GM19452 (cell line): ENCODE results near the gene VWA3B.

Source experiments
- ATAC-seq: cut with Tn5 transposase; IDR thresholded peaks from one replicate; pipeline ENCODE4 v1.9.1; 2021; ENCODE audit not compliant: unreplicated experiment

Gene VWA3B

DNA sequence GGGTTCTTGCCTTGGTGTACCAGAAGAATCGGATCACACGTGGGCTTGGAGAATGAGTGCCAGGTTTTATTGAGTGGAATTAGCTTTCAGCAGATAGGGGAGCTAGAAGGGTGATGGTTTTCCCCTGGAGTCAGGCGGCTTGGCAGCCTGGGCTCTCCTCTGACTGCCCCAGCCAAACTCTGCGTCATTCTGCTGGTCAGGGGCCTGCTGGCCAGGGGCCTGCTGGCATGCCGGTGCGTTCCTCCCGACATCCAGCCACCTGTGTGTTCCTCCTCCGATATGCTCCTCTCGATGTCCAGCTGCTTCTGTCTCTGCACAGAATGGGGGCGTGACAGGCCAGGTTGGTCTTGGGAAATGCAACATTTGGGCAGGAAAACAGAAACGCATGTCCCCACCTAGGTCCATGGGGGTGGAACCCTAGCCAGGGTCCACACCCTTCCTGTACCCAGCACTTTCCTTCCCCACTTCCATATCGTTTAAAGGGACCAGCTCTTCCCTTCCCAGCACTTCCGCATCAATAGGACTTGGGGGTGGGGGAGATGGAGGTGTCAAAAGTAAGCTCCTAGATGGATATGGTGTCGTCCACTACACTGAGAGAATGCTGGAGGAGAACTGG is 85.3 kb downstream of the VWA3B start:
- no peak for ATAC-seq

DNA sequence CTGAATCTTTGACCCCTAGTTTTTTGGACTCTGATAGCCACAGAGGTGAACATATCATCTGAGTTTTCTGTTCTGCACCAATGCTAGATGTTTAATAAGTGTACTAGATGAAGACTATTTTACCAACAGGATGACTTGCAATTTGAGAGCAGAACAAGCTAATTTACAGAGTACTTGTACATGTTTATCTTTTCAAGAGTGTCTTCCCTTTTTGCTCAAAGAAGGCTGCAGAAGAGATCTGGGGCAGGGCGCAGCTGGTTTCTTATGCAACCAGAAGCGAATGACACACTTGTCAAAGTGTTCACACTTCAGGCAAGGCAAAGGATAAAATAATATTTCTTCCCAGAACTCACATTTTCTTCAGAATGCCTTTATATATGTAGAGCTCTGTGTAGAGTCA is 86.0 kb downstream of the VWA3B start:
- ATAC-seq = no peak

DNA sequence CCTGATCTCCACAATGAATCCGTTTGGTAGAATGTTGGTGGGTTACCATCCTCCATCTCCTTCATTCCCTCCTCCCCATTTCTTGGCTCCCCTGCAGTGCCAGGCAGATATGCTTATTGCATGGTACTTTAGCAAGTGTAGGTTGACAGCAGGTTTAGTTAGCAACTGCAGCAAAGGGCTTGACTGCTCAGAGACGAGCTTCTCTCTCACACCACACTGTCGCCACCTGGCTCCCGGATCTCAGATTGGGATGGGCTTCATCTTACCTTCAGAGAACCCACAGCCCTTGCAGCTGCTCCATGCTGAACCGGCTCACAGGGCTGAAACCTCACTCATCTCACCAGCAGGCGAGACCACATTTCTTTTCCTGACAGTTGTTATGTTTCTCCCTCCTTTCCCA is 88.8 kb downstream of the VWA3B start:
- ATAC-seq = no peak

DNA sequence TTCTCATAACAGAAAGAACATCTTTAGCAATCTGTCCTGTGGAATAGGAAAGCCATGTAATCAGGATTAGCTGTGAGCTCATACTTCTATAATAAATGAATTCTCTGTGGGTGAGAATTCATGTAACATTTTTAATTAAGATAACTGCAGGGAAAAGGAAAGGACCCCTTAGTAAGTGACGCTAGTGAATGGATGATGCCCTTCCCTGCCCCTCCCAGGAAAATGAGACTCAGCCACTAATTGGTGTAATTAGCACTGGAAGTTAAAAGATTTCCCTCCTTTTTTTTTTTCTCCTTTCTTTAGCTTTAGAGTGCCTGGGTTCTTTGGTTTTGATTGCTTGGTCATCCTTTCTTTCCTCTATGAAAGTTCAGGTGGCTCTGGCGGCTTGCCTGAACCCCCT is 90.3 kb downstream of the VWA3B start:
- ATAC-seq = no peak

DNA sequence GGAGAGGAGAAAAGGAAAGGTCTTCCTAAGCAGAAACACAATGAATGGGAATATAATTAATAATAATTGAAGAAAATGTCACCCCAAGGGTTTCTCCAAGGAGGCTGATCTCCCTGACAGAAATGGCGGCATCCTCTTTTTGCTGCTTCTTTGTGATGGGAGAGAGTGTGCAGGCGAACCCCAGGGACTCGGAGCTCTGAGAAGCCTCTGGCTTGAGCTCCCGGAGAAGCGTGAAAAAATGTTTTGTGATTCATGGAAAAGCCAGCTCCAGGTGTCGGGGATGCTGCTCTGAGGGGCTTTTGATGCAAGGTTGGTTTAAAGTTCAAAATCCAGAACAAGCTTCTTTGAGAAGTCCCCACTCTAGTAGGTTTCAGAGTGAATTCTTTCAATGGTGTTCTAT is 91.0 kb downstream of the VWA3B start:
- ATAC-seq = no peak

DNA sequence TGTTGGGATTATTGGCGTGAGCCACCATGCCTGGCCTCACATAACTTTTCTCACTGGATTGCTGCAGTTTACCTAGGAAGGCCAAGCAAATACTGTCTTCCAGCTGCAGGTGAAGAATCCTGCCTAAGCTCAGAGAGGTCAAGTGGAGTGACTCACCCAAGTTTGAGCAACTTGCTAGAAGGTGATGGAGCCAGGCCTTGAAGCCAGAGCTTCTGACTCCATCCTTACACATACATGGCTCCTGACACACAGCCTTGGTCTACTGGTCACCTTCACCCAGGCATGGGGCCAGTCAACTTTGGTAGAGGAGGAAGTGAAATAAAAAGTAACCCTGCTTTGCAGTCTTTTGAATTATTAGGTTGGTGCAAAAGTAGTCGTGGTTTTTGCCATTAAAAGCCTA is 93.5 kb downstream of the VWA3B start:
- ATAC-seq = no peak

DNA sequence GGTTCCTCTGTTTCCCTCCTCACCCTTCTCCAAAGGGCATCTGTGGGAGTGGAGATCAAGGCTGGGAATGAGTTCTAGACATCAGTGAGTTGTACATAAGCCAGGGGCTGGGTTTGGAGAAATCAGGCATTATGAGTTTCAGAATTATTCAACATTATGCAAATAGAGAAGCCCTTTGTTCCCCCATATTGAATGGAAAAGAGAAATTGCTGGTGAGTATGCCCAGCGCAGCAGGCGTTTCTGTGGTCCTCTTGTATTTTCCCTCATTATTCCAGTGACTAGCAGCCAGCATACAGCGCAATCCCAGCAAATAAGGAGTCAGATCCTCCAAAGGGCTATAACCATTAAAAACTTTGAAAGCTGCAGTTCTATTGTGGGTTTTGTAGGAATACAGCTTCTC is 94.4 kb downstream of the VWA3B start:
- no peak for ATAC-seq

DNA sequence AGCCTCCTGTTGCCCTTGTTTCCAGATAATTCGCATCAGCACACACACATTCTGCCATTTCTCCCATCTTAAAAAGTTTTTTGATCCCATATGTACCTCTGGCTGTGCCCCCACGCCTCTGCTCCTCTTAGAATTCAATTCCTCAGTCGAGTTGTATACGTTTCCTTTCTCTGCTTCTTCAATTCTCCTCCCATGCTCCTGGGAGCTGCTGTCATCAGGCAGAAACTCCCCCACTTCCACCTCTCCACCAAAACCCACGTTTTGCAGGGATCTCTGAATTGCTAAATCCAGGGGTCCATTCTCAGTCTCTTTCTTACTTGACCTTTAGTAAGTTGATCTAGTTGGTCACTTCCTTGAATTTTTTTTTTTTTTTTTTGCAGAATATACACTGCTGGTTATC is 98.8 kb downstream of the VWA3B start:
- ATAC-seq = no peak

DNA sequence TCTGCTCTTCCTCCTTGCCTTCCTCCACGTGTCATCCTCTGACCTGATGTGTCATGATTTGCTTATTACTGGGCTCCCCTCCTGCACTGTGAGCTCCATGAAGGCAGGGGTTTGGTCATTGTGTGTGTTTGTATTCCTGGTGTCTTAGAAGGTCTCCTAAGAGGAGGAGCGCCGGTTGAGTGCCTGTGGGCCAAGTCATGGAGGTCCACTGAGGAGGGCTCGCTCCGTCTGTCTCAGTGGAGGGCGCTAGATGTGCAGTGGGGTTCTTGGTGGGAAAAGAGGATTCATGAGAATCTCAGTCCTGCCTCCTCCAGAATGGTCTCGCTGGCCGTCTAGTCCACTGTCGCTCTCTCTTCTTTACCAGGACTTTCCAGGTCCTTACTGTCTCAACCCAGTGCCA is 100.2 kb downstream of the VWA3B start:
- no peak for ATAC-seq

DNA sequence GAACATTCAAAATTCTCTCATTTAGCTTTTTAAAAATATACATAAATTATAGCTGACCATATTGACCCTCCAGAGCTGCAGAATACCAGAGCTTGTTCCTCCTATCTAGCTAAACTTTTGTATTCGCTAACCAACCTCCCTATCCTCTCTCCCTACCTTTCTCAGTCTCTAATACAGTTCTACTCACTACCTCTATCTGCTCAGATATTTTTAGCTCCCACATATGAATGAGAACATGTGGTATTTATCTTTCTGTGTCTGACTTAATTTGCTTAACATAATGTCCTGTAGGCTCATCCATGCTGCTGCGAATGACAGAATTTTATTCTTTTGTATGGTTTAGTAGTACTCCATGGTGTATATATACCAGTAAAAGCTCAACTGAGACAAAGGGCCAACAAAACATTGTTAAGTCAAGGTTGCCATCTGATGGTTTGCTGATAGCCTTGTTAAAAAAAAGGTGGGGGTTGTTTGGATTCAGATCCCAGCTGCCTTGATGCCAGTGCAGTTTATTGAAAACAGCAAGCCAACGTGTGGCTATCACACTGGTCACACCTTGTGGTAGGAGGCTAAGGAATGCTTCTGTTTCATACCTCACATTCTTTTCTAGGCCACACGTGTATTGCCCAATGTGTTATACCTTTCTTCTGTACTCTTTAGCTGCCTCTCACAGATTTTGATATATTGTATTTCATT is 101.5 kb downstream of the VWA3B start:
- no peak for ATAC-seq

DNA sequence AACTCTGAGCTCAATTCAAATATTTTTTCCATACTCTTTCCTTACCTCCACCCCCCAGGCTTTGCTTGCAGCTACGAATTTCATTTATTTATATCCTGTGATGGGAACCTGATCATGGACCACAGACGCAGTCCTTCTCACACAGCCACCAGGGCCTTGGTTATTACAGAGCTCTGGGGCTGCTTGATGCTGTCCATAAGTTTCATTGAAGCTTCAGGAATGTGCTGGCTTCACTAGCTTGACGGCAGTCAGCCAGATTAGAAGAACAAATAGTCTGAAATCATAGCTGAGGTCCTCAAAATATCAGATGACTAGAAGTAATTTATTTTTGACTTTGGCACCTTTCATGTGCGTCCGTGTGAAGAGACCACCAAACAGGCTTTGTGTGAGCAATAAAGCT is 104.9 kb downstream of the VWA3B start:
- no peak for ATAC-seq

DNA sequence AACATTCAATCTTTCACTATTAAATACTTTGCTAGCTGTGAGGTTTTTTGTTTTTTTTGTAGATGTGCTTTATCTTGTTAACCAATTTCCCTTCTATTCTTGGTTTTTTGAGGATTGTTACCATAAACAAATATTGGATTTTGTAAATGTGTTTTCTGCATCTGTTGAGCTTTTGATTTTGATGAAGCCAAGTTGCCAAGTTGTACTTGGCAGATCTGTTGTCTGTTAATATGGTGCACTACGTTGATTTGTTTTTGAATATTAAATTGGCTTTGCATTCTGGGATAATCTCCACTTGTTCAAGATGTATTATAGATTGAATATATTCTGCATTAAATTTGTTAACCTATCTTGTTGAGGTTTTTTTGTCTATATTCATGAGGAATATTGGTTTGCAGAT is 114.6 kb downstream of the VWA3B start:
- no peak for ATAC-seq

DNA sequence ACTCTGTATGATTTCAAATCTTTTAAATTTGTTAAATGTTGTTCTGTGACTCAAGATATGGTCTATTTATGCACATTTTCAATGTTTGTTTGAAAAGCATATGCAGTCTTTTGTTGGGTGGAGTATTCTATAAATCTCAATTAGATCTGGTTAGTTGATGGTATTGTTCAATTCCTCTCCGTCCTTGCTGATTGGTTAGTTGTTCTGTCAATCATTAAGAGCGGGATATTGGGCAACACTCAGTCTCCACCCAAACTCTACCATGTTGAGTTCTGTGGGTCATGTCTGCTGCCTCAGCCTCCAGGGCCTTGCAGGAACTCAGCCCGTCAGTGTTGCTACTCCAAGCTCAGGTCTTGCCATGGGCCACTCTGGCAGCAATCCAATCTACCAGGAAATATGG is 118.9 kb downstream of the VWA3B start:
- no peak for ATAC-seq

DNA sequence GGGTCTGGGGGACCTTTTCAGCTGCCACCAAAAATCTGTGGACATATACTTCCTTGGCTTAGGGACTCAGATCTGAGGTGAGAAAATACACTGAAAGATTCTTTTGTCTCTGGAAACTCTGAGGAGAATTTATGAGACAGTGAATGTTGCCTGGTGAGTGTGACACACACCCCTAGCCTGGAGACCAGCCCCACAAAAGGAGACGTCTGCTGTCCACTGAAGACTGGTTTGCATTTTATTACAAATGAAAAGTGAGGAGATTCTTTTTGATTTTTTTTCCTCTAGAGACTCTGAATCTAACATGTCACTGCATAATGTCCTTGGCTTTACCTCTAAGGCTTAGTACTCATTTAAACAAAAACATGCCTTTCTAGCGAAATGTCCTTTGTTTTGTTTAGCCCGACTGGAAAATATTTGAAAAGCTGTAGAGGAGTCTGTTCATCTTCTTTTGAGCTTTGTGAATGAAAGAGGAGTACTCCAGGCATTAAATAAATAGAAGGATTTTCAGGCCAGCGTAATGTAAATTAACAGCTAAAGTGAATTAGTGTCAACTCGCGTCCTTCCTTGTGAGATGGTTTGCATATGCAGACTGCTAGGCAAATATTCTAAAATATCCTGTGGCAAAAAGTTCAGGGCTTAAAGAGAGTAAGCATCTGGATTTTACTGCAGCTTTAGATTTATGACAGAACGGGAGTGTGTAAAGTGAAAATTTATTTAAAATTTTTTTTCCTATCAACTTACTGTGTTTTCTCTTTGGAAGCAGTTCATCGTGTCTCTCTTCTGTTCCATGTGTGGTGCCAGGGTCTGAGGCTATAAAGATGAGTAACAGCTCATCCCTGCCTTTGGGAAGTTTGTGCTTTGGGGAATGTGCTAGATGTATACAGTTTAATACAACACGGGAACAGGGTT is 125.4 kb downstream of the VWA3B start:
- no peak for ATAC-seq

DNA sequence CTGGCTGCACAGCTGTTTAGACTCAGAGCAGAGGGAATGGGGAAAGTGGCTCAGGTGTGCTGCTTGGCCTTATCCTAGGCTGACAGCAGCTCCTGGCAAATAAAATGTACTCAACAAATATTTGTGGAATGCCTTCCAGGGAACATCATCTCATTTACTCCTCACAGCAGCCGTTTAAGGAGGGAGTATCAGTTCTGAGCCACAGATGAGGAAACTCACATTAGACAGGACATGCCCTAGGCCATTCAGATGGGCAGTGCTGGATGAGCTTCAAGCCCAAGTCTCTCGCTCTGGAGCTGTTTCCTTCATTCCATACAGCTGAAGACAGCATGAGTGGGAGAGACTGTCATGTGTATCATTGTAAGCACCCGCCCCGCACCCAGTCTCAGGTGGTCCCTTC is 129.6 kb downstream of the VWA3B start:
- ATAC-seq = no peak

DNA sequence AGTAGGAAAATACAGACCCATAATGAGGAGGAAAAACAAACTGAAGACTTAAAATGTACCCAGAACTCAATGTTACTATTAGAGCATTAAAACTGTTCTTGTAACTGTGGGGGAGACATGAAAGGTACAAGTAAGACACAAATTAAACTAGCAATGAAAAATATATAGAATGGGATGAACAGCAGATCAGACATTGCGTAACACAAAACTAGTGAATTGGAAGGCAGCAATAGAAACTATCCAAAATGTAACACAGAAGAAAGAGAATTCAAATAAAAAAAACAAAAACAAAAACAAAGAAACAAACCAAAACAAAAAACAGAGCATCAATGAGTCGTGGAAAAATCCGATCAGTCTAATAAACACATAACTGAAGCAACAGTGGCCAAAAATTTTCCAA is 132.2 kb downstream of the VWA3B start:
- ATAC-seq = no peak

DNA sequence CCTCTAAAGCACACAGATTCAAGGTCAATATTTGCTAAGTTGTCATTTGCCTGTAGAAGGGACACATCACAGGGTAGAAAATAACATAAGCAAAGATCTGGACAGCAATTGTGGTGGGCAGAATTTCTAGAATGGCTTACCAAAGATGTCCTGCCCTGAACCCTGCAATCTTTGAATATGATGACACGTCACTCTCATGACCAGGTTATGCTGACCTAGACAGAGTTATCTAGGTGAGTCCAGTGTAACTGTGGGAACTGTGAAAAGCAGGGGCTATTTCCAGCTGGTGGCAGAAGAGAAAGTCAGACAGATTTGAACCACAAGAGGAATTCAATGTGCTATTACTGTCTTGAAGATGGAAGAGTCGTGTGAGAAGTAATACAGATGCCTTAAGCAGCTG is 147.0 kb downstream of the VWA3B start:
- no peak for ATAC-seq

DNA sequence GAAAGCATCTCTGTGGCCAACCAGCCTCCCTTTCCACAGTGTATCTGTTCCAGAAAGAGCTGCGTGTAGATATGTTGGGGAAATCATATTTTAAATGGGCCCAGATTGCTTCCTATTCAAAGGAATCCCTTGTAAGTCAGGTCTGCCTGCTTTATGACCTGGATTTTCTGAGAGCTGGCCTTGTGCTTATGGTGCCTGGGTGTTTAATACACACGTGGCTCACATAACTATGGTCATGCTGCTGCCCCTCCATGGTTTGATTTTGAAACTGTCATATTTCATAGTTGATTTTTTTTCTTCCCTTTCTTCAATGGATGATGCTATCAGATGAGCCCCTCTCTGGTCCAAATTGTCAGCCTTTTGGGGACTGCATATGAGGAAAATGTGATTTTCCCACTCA is 147.8 kb downstream of the VWA3B start:
- ATAC-seq = no peak

DNA sequence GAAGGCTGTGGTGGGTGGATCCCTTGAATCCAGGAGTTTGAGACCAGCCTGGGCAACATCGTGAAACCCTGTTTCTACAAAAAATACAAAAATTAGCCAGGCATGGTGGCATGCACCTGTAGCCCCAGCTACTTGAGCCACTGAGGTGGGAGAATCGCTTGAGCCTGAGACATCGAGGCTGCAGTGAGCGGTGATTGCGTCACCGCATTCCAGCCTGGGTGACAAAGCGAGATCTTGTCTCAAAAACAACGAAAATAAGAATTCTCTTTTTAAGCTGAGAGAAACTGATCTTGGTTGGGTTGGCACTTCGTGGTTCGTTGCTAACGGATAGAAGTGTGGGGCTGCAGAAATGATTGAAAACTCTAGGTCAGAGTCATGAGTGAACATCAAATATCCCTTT is 150.0 kb downstream of the VWA3B start:
- no peak for ATAC-seq

DNA sequence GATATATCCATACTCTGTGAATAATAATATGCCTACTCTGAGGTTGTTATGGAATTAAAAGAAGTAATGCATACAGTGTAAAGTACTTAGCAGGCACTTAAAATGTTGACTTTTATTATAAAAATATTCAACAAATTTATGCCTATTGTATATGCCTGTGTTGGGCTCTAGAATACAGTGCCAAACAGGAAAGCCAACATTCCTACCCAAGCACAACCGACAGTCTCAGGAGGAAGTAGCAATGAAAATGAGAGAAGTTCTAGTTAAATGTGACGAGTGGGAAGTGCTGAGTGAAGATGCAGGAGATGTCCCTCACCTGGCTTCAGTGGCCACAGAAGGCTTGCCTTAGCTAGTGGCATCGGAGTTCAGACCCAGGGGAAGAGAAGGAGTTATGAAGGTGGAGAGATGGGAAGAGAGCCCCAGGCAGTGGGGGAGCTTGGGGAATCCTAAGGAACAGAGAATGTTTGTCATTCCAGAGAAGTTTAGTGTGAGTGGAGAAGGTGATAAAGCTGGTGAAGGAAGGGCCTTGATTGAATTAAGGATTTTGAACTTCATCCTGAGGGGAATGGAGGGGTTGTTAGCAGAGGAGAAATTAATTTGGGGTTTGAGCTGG is 153.9 kb downstream of the VWA3B start:
- no peak for ATAC-seq

DNA sequence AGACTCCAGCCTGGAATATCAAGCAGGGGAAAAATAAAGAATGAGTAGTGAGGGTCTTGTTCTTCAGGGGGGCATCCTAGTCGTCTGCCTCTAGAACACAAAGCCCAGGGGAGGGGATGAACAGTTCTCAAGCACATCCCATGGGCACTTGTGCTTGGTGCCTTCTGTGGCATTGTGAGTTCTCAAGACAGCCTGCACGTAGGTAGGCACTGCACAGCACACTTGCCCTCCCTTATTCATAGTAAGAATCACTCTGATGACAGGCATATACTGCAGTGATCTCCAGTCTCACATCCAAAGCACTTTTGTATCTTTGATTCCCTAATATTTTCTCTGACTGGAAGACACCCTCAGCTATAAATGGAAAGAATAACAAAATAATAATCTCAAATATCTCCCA is 154.6 kb downstream of the VWA3B start:
- ATAC-seq = no peak

DNA sequence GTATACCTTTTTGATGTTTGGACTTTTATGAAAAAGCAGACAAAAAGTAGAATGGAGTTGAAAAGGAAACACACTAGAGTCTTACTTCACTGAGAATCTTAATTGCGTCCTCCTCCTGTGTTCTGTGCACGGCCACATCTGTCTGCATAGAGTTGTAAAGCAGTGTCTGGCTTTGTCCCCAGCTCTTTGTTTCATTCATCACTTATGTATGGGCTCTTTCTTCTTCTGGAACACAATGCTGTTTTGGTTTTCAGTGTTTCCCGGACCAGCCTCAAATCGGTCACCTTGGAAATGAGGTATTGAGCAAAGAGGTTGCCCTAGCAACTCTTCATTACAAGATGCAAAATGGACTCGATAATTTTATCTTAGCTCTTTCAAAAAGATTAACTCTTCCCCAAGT is 155.0 kb downstream of the VWA3B start:
- no peak for ATAC-seq
